ENCODE results near the gene SEMA3D.

The SEMA3D gene

DNA sequence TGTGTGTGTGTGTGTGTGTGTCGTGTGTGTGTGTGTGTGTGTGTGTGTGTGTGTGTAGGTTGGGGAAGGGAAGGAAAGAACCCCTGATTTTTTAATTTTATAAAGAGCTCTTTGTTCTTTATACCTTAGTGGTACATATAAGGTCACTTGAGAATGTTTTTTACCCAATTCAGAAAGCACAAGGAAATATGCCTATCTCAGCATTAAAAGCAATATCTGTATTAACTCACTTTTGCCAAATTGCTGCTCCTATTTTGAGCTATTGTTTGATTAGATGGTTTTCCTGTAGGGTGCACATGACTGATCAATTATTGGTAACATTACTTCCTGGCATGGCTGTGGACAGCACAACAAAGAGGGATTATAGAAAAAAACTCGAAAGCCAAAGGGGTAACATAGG, 60.5 kb downstream of the SEMA3D start:
- no peak for DNase-seq (ENCODE audit: low read depth in 1 of 2, low spot score in 1 of 2)

DNA sequence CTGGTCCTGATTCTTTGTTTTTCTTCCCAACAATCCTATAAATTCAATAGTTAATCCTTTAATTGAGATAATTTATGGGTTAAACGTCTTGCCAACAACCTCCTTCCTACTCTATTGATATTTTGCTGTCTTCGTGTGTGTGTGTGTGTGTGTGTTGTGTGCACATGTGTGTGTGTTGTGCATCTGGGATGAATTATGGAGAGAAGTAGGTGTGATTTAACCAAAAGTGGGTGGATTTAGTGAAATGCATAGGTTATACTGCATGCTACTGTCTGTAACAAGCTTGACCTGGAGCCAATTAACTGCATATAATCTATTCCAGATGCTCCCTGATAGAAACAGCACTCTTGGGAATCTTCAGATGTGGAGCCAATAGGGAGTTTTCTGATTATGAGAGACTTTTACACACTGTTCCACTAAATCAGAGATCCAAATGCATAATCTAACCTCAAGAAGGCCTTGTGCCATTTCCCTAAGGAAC, 61.2 kb downstream of the SEMA3D start:
- no peak for DNase-seq (ENCODE audit: low read depth in 1 of 2, low spot score in 1 of 2)

DNA sequence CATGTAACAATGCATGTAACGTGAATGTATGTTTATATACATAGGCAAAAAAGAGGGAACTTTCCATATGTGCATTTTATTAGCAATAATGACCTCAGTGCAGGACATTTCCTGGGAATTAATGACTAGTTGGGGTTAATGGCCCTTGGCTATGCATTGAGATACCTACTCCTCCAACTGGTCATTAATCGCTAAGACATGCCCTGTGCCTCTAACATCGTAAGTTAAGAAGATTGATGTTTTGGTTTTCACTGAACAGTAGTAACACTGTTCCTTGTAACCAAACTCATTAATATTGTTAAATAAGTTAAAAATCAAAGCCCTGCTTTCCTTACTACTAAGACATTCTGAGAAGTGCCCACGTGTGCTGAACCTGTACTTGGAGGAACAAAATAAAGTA, 61.7 kb downstream of the SEMA3D start:
- DNase-seq (ENCODE audit: low read depth in 1 of 2, low spot score in 1 of 2): no peak

DNA sequence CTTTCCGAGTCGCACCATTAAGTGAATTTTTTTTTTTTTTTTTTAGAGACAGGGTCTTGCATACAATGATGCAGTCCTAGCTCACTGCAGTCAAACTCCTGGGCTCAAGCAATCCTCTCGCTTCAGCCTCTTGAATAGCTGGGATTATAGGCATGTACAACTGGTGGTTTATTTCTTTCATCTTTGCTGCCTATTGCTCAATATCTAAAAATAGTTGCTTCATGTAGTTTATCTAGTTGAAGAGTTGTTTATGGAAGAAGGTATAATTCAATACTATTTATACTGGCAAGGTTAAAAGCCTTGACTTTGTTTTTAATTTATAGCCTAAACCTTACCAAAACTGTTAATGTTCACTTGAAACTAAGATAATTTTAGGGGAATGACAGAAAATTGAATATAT, 66.9 kb downstream of the SEMA3D start:
- DNase-seq (ENCODE audit: low read depth in 1 of 2, low spot score in 1 of 2): no peak

DNA sequence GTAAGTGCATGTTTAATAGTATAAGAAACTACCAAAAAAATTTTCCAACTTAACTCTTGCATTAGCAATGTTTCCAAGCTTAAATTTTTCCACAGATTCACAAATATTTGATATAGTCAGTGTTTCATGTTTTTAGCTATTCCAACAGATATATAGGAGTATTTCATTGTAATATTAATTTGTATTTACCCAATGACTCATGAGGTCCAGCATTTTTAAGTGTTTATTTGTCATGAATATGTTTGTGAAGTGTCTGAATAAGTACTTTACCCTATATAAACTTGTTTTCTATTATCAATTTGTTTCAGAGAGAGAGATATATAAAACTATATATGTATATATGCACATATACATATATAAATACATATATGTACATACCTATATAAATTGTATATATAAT, 71.0 kb downstream of the SEMA3D start:
- no peak for DNase-seq (ENCODE audit: low read depth in 1 of 2, low spot score in 1 of 2)

DNA sequence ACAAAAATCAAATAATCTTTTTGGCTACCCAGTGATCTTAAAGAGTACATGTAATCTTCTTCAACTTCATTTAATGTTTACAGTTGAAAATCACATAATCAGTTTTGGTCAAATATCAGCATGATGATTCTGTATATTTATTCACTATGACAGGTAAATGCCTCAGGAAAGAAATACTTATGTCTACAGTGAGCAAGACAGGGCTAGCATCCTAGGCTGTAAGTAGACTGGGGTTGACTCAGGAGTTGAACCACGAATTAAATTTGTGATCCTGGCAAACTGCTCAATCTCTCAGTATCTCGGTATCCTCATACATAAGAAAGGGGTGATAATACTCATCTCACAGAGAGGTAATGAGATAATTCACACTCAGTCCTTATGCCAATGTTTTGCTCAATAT, 71.8 kb downstream of the SEMA3D start:
- DNase-seq (ENCODE audit: low read depth in 1 of 2, low spot score in 1 of 2): no peak

DNA sequence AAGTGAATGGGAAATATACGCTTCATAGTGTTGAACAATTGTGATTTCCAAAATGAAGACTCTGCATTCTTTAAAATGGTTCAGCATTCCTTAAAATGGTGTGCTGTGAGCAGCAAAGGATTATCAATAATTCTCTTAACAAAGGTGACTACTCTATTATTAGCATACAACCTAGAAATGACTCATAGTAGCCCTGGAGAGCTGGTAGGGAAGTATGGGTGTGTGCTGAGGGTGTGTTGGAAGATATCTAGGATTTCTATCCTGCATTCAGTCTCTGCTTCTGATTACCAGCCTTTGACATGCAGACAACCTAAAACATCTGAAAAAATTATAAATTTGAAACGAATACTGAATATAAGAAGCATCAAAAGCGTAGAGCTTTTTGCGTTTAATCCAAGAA, 72.5 kb downstream of the SEMA3D start:
- no peak for DNase-seq (ENCODE audit: low read depth in 1 of 2, low spot score in 1 of 2)

DNA sequence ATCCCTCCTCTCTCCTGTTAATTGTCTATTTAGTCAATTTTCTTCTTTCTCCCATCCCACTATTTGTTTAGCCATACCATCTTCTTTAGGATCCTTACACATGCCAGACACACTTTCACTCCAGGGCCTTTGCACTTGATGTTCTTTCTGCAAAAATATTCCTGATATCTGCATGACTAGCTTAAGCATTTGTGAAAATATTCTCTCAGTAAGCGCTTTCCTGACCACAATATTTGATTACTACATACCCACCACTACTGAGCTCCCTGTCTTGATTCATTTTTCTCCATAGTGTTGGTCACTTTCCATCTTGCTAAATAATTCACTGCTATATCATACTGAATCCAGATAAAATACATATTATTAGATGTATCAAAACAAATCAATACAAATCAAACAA, 75.1 kb downstream of the SEMA3D start:
- no peak for DNase-seq (ENCODE audit: low read depth in 1 of 2, low spot score in 1 of 2)

DNA sequence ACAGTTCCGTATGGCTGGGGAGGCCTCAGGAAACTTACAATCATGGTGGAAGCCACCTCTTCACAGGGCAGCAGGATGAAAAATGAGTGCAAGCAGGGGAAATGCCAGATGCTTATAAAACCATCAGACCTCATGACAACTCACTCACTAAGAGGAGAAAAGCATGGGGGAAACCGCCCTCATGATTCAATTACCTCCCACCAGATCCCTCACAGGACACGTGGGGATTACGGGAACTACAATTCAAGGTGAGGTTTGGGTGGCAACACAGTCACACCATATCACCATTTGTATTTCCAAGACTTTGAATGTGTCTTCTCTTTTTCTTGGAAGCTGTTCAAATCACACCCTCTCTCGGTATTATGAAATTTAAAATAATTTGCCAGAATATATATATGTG, 80.1 kb downstream of the SEMA3D start:
- no peak for DNase-seq (ENCODE audit: low read depth in 1 of 2, low spot score in 1 of 2)

DNA sequence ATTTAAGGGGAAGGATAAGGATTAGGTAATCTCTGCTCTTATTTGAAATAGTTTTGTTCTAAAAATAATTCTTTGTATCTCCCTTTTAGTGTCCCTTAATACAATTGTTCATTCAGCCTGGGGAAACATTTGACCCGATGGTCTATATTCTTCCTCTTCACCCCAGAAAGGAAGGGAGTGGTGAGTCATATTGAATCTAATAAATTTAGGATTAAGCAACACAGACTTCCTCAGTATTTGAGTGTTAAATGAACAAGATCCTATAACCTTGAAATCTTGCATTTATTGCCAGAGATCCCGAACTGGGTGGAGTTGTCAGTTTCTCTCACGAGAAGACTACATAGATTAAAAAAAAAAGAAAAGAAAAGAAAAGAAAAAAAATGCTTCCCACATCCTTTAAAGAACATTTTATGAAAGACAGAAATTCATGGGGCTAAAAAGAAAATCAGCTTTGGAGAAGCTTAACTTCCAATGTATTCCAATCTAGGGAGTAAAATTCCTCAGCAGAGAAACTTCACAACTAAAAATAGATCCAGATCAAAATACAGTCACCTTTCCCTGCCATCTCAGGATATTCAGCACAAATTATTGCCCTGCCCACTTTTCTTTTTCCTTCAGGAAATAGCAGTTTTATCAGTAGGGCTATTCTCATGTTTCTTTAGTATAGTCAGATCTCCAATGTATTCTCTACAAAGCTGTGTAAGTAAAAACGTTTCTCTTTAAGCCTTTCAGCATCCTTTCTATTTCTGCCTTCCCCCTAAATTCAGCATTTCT, 82.2 kb downstream of the SEMA3D start:
- no peak for DNase-seq (ENCODE audit: low read depth in 1 of 2, low spot score in 1 of 2)

DNA sequence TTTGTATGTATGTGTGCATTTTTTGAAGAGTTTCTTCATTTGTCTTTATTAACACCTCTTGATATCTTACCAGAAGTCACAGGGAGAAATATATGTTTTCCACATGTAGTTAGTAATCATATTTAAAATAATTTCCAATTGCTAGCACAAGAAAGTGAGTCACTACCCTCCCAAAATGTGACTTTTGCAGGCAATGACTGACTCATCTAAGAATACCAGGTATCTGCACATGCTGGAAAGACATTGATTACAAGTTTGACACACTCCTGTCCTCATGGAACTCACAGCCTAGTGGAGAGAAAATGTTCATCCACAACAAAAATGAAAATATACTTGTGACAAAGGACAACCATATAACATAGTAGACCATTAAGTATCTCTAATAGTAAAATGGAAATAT, 82.9 kb downstream of the SEMA3D start:
- no peak for DNase-seq (ENCODE audit: low read depth in 1 of 2, low spot score in 1 of 2)

DNA sequence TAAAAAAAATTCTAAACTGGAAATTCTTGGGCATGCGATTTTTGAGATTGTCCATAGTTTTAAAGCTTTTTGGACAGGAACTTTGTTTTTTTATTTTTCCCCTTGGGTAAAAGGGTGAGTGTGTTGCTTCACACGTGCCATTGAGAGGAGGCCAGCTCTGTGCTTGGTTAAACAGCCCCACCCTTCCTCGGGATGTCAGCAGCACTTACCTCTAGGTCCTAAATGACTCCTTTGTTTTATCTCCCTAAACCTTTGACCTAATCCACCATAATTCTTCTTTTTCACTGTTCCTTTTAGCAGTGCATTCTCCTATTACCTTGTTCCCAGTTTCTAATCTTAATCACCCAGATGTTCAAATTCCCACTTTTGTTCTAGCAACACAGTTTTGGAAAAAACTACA, 83.5 kb downstream of the SEMA3D start:
- no peak for DNase-seq (ENCODE audit: low read depth in 1 of 2, low spot score in 1 of 2)

DNA sequence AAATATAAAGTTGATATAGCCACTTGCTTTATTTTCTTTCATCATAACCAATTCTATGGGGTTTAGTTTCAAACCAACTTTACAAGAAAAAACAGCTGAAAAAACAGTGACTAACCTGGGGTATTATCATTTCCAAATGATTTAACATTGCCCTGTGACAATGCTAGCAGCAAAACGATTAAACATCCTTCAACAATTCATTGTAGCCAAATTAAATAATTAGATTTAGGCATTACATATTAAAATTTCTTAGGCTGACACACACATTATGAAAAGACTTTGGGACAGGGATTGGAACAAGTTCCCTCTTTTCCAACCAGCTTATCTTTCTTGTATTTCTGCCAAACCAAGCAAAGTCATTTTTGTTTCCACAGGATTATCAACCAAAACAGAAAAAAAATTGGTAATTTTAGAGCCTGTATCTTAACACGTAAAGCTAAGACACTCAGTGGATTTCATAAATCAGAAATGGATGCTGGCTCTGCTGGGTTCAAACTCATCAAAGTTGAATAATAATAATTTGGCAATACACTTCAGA, 84.0 kb downstream of the SEMA3D start:
- no peak for DNase-seq (ENCODE audit: low read depth in 1 of 2, low spot score in 1 of 2)

DNA sequence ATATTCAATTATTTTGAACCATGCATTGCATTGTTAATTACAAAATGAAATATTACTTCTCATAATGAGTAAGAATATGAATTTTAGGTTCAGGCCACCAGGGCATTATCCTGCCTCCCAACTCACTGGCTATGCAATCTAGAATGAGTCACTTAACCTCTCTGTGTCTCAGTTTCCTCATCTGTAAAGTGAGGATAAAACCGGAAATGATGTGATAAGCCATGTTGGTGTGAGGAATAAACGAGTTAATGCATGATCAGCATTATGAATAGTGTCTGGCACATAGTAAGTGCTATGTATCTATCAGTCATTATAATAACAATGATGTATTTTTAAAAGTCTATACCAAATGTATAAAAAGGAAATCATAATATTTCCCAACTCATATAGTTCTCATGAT, 85.5 kb downstream of the SEMA3D start:
- DNase-seq (ENCODE audit: low read depth in 1 of 2, low spot score in 1 of 2): no peak

DNA sequence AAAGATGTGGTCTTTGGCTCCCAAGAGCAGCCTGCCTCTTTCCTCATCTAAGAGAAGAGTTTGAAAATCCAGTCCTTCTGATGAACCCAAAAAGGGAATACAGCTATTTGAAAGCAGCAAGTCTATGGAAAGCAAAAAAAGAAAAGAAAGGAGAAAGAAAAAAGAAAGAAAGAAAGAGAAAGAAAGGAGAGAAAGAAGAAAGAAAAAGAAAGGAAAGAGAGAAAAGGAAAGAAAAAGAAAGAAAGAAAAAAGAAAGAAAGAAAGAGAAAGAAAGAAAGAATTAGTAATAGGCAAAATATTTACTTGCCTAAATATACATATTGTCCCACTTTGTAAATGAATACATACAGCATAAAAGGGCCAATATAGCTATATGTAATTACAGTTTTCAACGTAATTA, 89.0 kb downstream of the SEMA3D start:
- no peak for DNase-seq (ENCODE audit: low read depth in 1 of 2, low spot score in 1 of 2)

DNA sequence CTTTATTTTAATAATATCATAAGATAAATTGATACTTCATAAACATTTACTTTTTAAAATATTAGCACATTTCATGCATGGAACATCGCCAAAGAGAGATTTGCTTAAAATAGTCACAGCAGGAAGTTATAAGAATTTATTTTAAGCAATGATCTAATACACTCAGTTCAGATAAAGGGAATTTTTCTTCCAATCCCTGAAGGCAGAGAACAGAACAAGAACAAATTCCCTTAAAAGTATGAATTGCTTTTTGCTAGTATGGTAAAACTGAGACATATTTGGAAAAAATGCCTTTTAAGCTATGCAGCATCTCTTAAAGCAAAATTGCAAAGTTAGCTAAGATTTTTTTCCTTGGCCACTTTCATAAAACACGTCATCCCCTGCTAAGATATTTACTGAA, 91.0 kb downstream of the SEMA3D start:
- no peak for DNase-seq (ENCODE audit: low read depth in 1 of 2, low spot score in 1 of 2)

DNA sequence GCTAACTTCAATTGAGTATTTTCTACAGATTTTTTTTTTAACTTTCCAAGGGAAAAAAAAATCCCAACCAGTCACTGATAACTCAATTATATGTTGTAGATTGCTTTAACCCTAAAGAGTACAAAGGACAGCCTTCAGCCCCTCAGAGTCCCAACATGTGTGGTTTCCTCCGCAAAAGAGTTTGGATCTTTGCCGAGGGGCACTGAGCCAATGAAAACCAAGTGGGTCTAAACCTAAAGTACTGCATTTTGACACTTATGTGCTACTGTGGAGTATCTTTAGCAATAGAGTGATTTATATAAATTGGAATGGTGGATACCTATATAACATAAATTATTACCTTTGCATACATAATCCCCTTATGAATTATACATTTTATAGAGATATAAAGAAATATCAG, 91.5 kb downstream of the SEMA3D start:
- no peak for DNase-seq (ENCODE audit: low read depth in 1 of 2, low spot score in 1 of 2)

DNA sequence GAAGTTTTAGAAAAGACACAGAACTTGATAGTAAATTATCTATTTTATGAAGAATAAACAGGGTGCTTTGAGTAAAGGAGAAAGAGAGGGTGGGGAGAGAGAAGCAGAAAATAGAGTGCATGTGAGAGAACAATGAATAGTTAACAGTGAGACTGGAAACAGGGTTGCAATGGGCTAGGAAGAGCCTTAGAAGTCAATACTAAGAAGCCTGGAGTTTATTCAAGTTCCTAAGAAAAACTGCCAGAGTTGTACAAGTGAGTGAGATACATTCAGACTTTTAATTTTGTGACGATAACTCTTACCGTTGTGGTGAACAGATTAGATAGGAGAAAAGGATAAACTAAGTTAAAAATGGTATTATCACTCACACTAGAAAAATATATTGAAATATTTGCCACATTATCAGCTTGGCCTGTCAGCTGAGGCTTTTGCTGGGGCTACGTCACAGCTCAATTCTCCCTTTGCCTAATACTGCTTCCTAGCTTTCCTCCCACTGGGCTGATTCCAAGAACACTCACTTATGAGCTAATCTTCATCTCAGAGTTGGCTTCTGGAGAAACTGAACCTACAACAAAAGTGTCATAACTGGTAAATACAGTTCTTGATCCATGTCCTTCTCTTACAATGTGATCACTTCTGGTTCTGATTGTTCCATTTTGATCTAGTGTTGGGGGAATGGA, 92.7 kb downstream of the SEMA3D start:
- no peak for DNase-seq (ENCODE audit: low read depth in 1 of 2, low spot score in 1 of 2)

DNA sequence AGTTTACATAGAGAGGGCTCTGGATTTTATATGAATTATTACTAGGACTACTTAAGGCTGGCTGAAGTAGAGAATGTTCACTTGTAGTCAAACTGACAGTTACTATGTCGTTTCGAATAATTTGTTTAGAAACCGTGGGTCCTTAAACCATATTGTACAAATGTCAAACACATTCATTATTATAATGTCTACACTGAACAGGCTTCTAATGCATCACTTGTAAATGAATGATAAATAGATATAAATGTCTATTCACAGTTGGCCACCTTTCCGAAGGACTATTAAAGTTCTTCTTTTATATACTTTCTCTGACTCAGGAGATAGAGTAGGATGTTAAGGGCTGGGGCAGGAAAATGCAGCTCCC, 95.3 kb downstream of the SEMA3D start:
- no peak for DNase-seq (ENCODE audit: low read depth in 1 of 2, low spot score in 1 of 2)

DNA sequence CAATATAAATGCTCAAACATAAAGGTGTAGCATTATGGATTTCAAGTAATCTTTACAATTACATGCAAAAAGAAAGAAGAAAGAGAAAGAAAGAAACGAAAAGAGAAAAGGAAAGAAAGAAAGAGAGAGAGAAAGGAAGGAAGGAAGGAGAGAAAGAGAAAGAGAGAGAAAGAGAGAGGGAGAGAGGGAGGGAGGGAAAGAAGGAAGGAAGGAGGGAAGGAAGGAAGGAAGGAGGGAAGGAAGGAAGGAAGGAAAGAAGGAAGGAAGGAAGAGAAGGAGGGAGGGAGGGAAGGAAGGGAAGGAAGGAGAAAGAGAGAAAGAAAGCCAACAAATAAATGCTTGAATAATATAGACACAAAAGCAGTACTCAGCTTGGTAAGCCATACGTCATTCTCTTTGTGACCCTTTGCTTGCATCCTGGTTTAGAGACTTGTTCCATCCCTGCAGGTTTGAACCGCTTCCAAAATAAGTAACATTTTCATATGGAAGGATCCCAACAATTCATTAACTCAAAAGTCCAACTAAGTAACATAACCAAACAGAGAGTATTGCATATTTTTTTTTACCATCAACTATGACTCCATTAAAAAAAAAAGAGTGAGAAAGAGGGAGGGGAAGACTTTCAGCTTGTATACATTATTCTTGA, 95.8 kb downstream of the SEMA3D start:
- DNase-seq (ENCODE audit: low read depth in 1 of 2, low spot score in 1 of 2): no peak

DNA sequence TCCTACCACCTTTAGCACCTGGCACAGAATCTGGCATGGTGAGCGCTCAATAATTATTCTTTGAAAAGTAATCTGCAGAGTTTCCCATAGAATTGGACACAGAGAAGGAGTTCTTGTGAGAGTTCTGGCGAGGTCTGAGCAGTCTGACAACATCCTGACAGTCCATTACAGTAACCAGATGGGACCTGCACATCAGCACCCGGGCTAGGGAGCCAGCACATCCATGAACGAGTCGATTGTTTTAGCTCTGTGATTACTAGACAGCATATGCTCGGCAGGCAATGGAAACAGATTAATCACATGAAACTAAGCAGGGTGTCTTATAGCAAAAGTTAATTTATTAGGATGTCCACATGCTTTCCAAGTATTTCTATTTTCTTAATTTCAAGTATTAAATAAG, 96.7 kb downstream of the SEMA3D start:
- DNase-seq (ENCODE audit: low read depth in 1 of 2, low spot score in 1 of 2): no peak

DNA sequence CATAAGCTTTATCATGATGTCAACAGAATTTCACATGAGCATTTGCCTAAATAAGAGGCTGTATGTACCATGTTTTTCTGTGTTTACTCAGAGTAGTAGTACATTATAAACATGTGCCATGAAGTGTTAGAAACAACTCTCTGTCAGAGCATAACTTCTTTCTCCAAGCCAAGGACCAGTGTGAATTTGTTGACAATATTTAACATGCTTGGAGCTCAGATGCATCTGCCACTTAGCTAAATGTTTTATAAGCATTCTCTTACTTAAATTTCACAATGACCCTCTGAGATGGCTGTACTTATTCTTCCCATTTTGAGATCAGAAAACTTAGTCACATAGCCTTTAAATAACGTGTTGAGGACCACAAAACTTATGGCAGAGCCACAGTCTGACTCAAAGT, 105.0 kb downstream of the SEMA3D start:
- DNase-seq (ENCODE audit: low read depth in 1 of 2, low spot score in 1 of 2): no peak
